Astrocyte (in vitro differentiated cells and primary cell): Measurements from ENCODE around the gene INPP5A. TPM values are rescaled to one million over a fixed set of nuclear protein-coding genes. Genes with fewer than 3 reads are reported as not detected.

ENCODE experiments used
- DNase-seq: peaks from one replicate; pipeline ENCODE4 v3.0.0-alpha.2; 2010; ENCODE audit warnings: low read depth
- FAIRE-seq: peaks from 2 replicates; lab custom pipeline; 2011; peaks lifted over from hg19 to GRCh38; lab: Jason Lieb, UNC
- H2AFZ ChIP-seq: 2 replicates; pipeline ENCODE4 v1.6.0; 2012; ENCODE audit warnings: low read depth, low read length, inconsistent platforms
- H3K27ac ChIP-seq: 2 replicates; pipeline ENCODE4 v1.5.1; 2011; ENCODE audit warnings: low read depth, low read length, inconsistent platforms
- H3K27me3 ChIP-seq: 2 replicates; pipeline ENCODE4 v1.6.0; 2011; ENCODE audit warnings: low read length, inconsistent platforms; ENCODE audit not compliant: insufficient read depth
- H3K36me3 ChIP-seq: 2 replicates; pipeline ENCODE4 v1.5.1; 2011; ENCODE audit warnings: low read length, inconsistent platforms; ENCODE audit not compliant: insufficient read depth
- H3K4me1 ChIP-seq: 2 replicates; pipeline ENCODE4 v1.5.1; 2011; ENCODE audit warnings: low read length, inconsistent platforms; ENCODE audit not compliant: insufficient read depth
- H3K4me2 ChIP-seq: 2 replicates; pipeline ENCODE4 v1.6.0; 2012; ENCODE audit warnings: low read length, inconsistent platforms
- H3K4me3 ChIP-seq: 2 replicates; pipeline ENCODE4 v1.5.1; 2011; ENCODE audit warnings: low read depth, mild to moderate bottlenecking, low read length, inconsistent platforms; ENCODE audit not compliant: insufficient read depth
- H3K79me2 ChIP-seq: 2 replicates; pipeline ENCODE4 v1.6.0; 2012; ENCODE audit warnings: mild to moderate bottlenecking, low read length, inconsistent platforms; ENCODE audit not compliant: insufficient read depth
- H3K9ac ChIP-seq: 2 replicates; pipeline ENCODE4 v1.6.0; 2012; ENCODE audit warnings: mild to moderate bottlenecking, low read length, inconsistent platforms
- H3K9me3 ChIP-seq: 2 replicates; pipeline ENCODE4 v1.5.1; 2012; ENCODE audit warnings: low read depth, mild to moderate bottlenecking, low read length, inconsistent platforms; ENCODE audit not compliant: insufficient read depth
- H4K20me1 ChIP-seq: 2 replicates; pipeline ENCODE4 v1.6.0; 2012; ENCODE audit warnings: low read length, inconsistent platforms; ENCODE audit not compliant: insufficient read depth
- H3K27ac Mint-ChIP-seq: one replicate; pipeline ENCODE4 v1.8.0; 2021; ENCODE audit warnings: mild to moderate bottlenecking, mixed read lengths; ENCODE audit not compliant: unreplicated experiment
- H3K27me3 Mint-ChIP-seq: one replicate; pipeline ENCODE4 v1.8.0; 2021; ENCODE audit warnings: low read depth, mixed read lengths; ENCODE audit not compliant: unreplicated experiment
- H3K36me3 Mint-ChIP-seq: one replicate; pipeline ENCODE4 v1.8.0; 2021; ENCODE audit warnings: low read depth, mixed read lengths; ENCODE audit not compliant: unreplicated experiment
- H3K4me1 Mint-ChIP-seq: one replicate; pipeline ENCODE4 v1.8.0; 2021; ENCODE audit warnings: low read depth, mixed read lengths; ENCODE audit not compliant: unreplicated experiment
- H3K4me3 Mint-ChIP-seq: one replicate; pipeline ENCODE4 v1.8.0; 2021; ENCODE audit warnings: mild to moderate bottlenecking, moderate library complexity, mixed read lengths; ENCODE audit not compliant: unreplicated experiment
- H3K9me3 Mint-ChIP-seq: one replicate; pipeline ENCODE4 v1.8.0; 2021; ENCODE audit warnings: mild to moderate bottlenecking, mixed read lengths; ENCODE audit not compliant: unreplicated experiment
- EZH2 ChIP-seq: IDR thresholded peaks from 2 replicates; pipeline ENCODE4 v1.6.1; 2012; ENCODE audit warnings: mild to moderate bottlenecking, low read length, inconsistent platforms; ENCODE audit not compliant: insufficient read depth
- total RNA-seq: library from RNA; stranded (reverse); gene quantifications from 2 replicates; pipeline ENCODE4 v1.2.1, GENCODE V29; 2021
- TF ChIP-seq, protein P1 (sequence below): IDR thresholded peaks from 2 replicates; pipeline ENCODE4 v1.5.1; 2011; ENCODE audit warnings: low read depth, mild to moderate bottlenecking, inconsistent platforms, low read length, moderate library complexity; ENCODE audit not compliant: insufficient read depth

The INPP5A gene
- total RNA-seq, 1 donor from 2014 or later: 39.1 TPM

DNA sequence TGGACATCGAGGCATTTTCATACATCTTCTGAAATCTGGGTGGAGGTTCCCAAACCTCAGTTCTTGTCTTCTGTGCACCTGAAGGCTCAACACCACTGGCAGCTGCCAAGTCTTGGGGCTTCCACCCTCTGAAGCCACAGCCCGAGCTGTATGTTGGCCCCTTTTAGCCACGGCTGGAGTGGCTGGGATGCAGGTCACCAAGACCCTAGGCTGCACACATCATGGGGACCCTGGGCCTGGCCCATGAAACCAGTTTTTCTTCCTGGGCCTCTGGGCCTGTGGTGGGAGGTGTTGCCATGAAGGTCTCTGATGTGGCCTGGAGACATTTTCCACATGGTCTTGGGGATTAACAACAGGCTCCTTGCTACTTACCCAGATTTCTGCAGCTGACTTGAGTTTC lies 62.1 kb downstream of the INPP5A start:
- peaks cover 95% of the 10 kb centered on the region for H3K79me2 ChIP-seq
- FAIRE-seq: no peak
- H3K4me1 Mint-ChIP-seq: peaks cover 12% of the 10 kb centered on the region

DNA sequence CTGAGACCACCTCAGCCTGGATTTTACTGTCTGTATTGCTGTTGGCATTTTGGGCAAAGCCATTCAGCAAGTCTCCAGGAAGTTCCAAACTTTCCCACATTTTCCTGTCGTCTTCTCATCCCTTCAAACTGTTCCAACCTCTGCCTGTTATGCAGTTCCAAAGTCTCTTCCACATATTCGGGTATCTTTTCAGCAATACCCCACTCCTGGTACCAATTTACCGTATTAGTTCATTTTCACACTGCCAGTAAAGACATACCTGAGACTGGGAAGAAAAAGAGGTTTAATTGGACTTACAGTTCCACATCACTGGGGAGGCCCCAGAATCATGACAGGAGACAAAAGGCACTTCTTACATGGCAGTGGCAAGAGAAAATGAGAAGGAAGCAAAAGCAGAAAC lies 62.8 kb downstream of the INPP5A start:
- TF ChIP-seq EZH2: no peak
- TF ChIP-seq, protein P1, sequence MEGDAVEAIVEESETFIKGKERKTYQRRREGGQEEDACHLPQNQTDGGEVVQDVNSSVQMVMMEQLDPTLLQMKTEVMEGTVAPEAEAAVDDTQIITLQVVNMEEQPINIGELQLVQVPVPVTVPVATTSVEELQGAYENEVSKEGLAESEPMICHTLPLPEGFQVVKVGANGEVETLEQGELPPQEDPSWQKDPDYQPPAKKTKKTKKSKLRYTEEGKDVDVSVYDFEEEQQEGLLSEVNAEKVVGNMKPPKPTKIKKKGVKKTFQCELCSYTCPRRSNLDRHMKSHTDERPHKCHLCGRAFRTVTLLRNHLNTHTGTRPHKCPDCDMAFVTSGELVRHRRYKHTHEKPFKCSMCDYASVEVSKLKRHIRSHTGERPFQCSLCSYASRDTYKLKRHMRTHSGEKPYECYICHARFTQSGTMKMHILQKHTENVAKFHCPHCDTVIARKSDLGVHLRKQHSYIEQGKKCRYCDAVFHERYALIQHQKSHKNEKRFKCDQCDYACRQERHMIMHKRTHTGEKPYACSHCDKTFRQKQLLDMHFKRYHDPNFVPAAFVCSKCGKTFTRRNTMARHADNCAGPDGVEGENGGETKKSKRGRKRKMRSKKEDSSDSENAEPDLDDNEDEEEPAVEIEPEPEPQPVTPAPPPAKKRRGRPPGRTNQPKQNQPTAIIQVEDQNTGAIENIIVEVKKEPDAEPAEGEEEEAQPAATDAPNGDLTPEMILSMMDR: no peak
- Histone ChIP-seq H3K4me3 (no peak overlapping the region), H2AFZ (no peak overlapping the region), H3K9ac (no peak overlapping the region), H3K36me3 (no peaks in the 10 kb centered on the region), H3K9me3 (peaks cover 5% of the 10 kb centered on the region), H3K27me3 (no peaks in the 10 kb centered on the region), H3K4me2 (no peak overlapping the region), H3K4me1 (no peaks in the 10 kb centered on the region), H3K79me2 (peaks cover 91% of the 10 kb centered on the region), H4K20me1 (peaks cover 92% of the 10 kb centered on the region), H3K27ac (no peak overlapping the region)
- no peak for DNase-seq
- H3K9me3 Mint-ChIP-seq: peaks cover 23% of the 10 kb centered on the region
- no peak overlapping the region for H3K27ac Mint-ChIP-seq
- H3K4me3 Mint-ChIP-seq: no peak overlapping the region
- H3K36me3 Mint-ChIP-seq: peaks cover 8% of the 10 kb centered on the region
- H3K4me1 Mint-ChIP-seq: peaks cover 12% of the 10 kb centered on the region
- no peak for FAIRE-seq
- H3K27me3 Mint-ChIP-seq: no peaks in the 10 kb centered on the region

More for the DNA sequence above, 62.1 kb downstream of the INPP5A start:
- H3K9me3 Mint-ChIP-seq: peaks cover 23% of the 10 kb centered on the region
- Histone ChIP-seq H2AFZ (no peak overlapping the region), H3K4me3 (no peak overlapping the region), H3K36me3 (no peaks in the 10 kb centered on the region), H3K9ac (no peak overlapping the region), H3K9me3 (peaks cover 5% of the 10 kb centered on the region), H3K4me2 (no peak overlapping the region), H3K27me3 (no peaks in the 10 kb centered on the region), H3K27ac (no peak overlapping the region), H3K4me1 (no peaks in the 10 kb centered on the region), H4K20me1 (peaks cover 94% of the 10 kb centered on the region)
- peaks cover 8% of the 10 kb centered on the region for H3K36me3 Mint-ChIP-seq
- no peak for TF ChIP-seq EZH2
- TF ChIP-seq, protein P1: no peak
- H3K4me3 Mint-ChIP-seq: no peak overlapping the region
- H3K27ac Mint-ChIP-seq: no peak overlapping the region
- no peak for DNase-seq
- no peaks in the 10 kb centered on the region for H3K27me3 Mint-ChIP-seq

DNA sequence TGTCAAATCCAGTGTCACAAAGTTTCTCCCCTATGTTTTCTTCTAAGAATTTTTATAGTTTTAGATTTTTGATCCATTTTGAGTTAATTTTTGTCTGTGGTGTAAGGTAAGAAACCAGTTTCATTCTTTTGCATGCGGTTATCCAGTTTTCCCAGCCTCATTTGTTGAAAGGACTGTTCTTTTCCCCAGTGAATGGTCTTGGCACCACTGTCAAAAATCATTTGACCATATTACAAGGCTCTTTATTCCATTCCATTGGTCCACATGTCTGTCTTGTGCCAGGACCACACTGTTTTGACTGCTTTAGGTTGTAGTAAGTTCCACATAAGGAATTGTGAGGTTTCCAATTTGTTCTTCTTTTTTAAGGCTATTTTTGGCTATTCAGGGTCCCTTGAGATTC lies 64.0 kb downstream of the INPP5A start:
- no peak overlapping the region for H3K27ac ChIP-seq
- H3K36me3 ChIP-seq: no peaks in the 10 kb centered on the region
- DNase-seq (no peak), FAIRE-seq (no peak)
- H3K27ac Mint-ChIP-seq: no peak overlapping the region
- peaks cover 6% of the 10 kb centered on the region for H3K4me1 Mint-ChIP-seq
- peaks cover 93% of the 10 kb centered on the region for H4K20me1 ChIP-seq
- H3K9ac ChIP-seq: no peak overlapping the region
- no peak overlapping the region for H3K4me3 Mint-ChIP-seq
- H3K4me3 ChIP-seq: no peak overlapping the region
- TF ChIP-seq EZH2: no peak
- TF ChIP-seq, protein P1: no peak
- H3K27me3 Mint-ChIP-seq: no peaks in the 10 kb centered on the region
- peaks cover 23% of the 10 kb centered on the region for H3K9me3 Mint-ChIP-seq
- peaks cover 91% of the 10 kb centered on the region for H3K79me2 ChIP-seq
- peaks cover 8% of the 10 kb centered on the region for H3K36me3 Mint-ChIP-seq
- H3K4me2 ChIP-seq: no peak overlapping the region
- H2AFZ ChIP-seq: no peak overlapping the region
- H3K27me3 ChIP-seq: no peaks in the 10 kb centered on the region
- peaks cover 5% of the 10 kb centered on the region for H3K9me3 ChIP-seq
- H3K4me1 ChIP-seq: peaks cover 4% of the 10 kb centered on the region
